HG02610 (cell line): ENCODE data around the gene DCN.
"Not testable (repeated sequence)": the region's sequence is repeated elsewhere in the genome, so short reads cannot be mapped to it uniquely, and the experiment has no call there.

Source experiments
- ATAC-seq: cut with Tn5 transposase; IDR thresholded peaks from one replicate; pipeline ENCODE4 v1.9.1; 2021; ENCODE audit warnings: mild to moderate bottlenecking, moderate library complexity; ENCODE audit not compliant: unreplicated experiment

Gene DCN, protein sequence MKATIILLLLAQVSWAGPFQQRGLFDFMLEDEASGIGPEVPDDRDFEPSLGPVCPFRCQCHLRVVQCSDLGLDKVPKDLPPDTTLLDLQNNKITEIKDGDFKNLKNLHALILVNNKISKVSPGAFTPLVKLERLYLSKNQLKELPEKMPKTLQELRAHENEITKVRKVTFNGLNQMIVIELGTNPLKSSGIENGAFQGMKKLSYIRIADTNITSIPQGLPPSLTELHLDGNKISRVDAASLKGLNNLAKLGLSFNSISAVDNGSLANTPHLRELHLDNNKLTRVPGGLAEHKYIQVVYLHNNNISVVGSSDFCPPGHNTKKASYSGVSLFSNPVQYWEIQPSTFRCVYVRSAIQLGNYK

DNA sequence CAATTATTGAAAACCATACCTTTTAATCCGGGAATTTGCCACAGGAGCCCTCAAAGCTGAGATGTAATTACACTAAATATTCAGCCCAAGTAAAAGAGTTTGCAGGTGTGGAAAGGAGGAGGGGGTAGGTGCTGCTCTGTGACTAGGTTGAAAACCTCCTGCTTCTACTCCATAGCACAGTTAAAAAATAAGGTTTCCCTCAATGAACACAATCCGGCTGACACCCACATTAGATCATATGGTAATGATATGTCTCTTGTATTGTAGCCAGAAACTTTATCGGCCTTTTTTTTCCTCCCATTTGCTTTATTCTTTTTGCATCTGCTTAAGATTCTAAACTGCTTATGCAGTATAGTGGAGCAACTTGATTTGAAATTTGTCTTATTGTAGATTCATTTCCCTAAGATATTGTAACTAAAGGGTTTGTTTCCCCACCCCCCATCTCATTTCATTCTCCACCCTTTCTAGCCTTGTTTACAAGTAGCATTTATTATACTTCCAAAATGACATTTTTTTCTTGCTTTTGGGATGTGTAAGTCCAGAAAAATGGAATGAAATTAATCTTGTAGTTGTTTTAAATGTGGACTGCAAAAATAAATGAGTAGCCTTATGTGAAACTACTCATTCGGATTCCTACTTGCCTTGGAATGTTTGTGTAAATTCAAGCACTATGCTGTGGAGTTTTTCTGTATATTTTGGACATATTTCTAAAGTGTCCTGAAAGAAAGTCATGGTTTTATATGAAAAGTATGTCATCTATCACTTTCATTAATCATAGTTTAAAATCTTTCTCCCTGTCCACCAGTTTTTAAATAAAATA, at the start of gene DCN:
TSS of gene DCN (minus strand) at position 182 of the 820 bp plus-strand sequence. CDS start 4,265 bp downstream, outside the sequence.
- ATAC-seq, result no peak

DNA sequence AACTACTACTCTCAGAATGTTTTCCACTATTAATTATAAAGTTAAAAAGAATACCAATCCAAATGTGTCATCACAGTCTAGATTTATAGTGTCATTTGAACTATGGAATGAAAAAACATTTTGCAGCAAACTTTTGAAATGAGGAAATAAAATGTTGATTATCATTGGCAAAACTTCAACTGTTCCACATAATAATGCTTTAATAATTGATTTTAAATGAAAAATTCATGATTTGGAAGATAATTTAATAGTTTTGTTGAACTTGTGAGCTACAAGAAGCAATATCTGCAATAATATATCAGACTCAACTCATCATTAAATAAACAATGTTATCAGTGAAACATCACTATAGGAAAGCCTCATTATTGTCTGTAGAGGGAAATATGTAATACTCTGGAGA, 48.2 kb upstream of the DCN start:
- no peak for ATAC-seq

DNA sequence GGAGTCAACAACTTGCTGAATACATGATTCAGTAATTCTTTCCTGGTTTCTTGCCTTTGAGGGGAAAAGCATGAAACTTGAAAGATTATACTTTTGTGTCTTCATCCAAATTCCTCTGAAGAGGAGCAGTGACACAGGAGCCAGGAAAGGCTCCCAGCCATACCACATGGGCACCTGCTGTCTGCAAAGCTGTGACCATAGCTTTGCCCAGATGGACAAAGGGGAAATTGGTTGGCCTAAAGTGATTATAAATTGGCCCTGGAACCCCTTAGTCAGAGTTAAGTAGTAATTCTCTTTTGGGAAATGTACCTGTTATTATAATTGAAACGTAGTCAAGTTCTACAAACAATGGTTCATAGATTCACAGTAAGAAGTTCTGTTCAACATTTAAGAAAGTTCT, 44.3 kb upstream of the DCN start:
- ATAC-seq, result no peak

DNA sequence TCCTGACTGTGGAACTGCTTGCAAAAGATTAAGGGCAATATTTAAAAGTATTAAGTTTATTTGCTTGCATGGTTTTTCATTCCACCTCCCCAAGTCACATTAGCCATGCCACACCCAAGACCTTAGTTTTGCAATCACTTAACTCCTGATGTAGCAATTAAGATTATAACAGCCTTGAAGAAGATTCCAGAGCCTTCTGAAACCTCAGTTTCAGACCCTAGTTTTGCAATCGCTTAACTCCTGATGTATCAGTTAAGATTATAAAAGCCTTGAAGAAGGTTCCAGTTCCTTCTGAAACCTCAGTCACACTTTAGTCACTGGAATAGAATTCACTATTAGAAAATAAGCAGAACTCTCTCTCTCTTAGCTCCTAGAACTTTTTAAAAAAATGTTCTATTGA, 42.7 kb upstream of the DCN start:
- ATAC-seq, result no peak

DNA sequence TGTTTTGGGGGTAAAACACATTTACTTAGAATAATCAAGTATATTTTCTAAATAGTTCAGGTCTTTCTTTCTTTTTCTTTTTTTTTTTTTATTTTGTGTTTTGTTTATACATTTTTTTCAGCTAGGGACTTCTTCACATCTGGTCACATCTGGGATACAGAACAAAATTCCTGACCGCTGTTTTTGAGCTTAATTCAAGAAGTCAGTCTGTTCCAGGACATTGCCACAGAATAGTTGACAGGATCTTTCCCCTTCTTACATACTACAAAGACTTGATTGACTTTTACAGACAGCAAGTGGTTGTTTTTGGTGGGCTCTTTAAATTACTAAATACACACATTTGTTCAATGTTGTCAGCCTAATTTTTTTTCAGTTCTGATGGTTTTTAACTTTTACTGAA, 41.8 kb upstream of the DCN start:
- no peak for ATAC-seq

DNA sequence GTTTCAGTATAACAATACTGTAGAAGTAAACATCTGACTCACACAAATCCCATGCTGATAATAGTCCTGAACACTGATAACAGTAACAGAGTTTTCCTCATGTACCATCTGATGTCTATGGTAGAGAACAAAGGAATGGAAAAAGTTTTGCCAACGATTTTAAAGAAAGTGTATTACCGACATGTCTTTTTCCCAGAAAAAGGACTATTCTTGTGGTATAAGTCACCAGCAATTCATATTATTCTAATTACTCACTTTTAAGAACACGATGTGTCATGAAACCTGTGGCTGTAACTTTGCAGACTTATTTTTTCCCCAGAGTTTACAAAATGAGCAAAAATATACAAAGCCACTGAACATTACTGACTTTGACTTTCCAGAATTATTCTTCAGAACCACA, 40.1 kb upstream of the DCN start:
- no peak for ATAC-seq

DNA sequence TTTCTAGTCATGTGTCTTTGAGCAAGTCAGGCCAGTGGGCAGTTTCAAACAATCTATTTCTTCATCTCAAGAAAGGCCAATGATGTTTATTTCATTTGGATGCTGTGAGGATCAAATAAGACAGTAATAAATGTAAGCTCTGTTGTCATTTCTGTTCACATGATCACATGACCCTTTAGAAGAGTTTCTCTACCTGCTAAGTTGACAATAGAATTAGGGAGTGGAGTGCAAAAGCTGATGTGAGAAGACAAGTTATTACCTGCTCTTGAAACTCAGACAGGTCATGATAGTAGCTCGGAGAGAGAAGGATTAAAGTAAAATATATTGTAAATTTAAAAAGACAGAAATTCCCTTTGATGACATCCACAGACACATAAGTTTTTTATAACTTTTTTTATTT, 37.3 kb upstream of the DCN start:
- ATAC-seq, result no peak

DNA sequence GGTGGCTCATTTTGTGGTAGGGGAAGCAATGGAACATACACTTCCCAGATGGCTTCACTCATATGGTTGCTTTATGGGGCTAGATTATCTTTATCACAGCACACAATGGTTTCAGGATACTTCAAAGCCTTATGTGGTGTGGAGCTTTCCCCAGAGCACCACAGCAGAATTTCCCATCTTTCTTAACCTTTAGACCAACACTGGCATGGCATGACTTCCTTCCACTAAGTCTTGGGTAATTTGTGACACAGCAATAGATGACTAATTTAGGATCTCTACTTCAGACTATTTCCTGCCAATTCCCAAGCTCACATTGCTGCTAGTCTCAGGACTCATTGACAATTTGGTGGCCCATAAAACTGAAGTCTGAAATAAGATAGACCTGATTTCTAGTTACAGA, 36.9 kb upstream of the DCN start:
- no peak for ATAC-seq

DNA sequence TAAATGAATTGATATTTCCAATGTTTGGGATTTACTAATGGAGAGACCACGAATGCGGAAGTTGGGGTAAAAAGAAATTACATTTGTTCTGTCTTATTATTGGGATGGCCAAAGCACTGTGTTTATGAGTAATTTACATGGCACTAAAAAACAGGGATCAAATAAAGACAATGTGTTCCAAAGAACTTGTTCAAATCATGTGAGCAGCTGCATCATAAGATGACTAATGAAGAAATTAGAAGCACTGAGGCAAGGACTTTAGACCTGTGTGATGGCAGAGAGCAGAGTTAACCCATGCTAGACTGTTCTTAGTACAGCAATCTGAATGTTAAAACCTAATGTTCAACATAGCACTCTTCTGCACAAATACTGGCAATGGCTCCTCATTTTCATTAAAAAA, 34.3 kb upstream of the DCN start:
- ATAC-seq, result no peak

DNA sequence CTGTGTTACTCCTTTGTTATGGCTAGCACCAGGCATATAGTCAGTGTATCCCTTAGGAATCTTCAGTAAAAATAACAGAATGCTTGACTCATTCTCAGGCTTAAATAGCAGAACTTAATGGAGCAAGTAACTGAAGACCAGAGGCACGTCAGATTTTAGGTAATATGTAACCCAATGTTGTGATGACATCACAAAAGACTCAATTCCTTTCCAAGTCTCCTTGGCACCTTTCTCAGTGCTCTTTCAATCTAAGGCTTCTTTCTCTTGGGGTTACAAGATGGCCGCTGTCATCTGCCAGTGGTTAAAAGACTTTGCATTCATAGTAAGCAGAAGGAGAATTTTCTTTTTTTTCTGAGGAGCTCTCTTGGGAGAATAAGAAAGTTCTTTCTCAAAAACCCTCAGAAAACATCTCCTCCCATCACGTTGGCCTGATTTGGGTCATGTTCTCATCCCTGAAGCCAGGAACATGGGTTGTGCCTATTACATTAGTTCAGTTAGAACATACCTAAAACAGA, 33.4 kb upstream of the DCN start:
- ATAC-seq, result no peak

DNA sequence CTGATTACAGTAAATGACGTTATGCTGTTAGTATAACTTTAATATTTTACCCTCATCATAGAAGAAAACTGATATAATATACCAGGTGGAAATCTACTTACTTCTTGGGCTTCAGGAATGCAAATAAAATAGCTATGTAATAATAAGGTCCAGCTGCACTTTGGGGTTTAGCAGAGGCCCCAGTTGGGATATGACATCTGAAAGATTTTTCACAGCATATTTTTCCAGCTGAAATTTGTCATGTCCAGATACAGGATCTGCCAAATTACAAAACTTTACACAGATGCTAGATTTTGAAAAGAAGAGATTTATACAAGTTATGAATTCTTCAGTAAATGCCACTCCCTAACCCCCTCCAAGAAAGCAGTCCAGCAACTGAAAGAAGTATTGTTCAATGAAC, 29.2 kb upstream of the DCN start:
- no peak for ATAC-seq

DNA sequence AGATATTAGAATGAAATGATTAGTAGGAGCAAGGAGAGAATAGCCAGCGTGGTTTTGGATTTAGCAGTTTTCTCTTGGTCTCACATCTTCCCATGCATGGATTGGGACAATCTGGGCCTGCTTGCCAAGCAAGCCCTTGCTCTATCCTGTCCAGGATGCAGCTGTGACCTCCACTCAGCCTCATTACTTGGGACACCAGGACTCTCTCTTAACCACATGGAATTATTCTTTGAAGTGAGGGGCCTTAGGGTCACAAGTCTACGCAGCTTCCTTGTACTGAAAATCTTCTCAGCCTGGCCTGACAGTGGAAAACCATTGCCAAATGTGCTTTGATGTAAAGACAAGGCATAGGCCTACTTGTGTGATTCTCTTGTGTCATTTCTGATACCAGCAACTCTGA, 28.0 kb upstream of the DCN start:
- ATAC-seq, result no peak

DNA sequence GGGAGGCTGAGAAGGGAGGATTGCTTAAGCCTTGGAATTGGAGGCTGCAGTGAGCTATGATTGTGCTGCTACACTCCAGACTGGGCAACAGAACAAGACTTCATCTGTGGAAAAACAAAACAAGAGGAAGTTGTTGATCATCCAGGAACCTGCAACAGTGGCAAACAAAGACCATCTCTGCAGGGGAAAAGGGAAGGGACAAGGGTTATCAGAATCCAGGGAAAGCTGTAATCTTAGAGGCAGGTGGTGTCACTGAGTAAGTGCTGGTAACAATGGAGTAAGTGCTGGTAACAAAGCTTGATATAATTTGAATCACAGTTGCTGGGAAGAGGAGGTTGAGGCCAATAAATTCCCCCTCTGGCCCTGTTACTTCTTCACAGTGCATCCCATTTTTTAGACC, 27.5 kb upstream of the DCN start:
- no peak for ATAC-seq

DNA sequence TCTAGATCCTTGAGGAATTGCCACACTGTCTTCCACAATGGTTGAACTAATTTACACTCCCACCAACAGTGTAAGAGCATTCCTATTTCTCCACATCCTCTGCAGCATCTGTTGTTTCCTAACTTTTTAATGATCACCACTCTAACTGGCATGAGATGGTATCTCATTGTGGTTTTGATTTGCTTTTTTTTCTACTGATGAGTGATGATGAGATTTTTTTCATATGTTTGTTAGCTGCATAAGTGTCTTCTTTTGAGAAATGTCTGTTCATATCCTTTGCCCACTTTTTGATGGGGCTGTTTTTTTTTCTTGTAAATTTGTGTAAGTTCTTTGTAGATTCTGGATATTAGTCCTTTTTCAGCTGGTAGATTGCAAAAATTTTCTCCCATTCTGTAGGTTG, 24.7 kb upstream of the DCN start:
- ATAC-seq, result not testable (repeated sequence)

DNA sequence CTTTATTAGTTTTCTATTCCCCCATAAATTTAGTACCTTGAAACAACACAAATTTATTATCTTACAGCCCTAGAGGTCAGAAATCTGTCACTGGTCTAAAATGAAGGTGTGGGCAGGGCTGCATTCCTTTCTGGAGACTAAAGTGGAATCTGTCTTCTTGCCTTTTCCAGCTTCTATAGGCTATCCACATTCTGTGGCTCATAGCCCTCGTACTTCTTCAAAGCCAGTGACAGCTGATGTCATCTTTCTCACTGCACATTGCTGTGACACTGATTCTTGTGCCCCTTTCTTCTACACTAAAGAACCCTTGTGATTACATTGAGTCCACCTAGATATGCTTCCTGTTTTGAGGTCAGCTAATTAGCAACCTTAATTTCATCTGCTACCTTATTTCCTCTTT, 23.2 kb upstream of the DCN start:
- ATAC-seq, result no peak

DNA sequence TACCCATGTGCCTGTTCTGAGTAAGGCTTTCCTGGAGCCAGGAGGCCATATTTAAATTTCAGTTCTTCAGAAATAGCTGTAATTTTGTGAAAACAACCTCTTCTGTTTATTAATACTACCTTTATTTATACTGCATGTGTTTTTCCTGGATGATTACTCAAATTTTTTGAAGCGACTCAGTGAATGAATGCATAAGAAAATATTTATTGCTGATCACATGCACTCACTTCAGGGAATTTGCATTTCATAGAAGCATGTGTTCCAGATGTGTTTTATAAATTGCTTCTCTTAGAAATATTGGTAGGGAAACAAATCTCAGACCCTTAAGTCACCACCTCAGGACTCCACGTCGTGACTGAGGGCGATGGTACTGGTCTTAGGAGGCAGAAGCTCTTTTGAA, 21.8 kb upstream of the DCN start:
- ATAC-seq, result no peak

DNA sequence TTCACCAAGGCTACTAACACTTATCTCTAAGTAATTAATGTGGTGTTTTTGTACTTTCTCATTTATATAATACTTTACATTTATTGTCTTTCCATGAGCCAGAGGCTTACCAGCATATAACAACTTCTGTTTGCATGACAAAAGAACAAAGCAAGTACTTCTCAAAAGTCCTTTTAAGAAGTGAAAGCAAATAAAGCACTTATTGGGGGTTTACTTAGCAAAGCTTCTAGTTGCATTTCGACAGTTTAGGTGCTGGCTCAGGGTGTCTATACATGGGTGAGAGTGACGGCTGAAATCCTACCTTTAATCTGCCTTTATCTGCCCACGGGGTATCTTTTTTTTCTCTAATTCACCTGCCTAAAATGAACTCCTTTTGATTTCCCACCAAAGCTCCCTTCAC, 21.0 kb upstream of the DCN start:
- ATAC-seq, result no peak

DNA sequence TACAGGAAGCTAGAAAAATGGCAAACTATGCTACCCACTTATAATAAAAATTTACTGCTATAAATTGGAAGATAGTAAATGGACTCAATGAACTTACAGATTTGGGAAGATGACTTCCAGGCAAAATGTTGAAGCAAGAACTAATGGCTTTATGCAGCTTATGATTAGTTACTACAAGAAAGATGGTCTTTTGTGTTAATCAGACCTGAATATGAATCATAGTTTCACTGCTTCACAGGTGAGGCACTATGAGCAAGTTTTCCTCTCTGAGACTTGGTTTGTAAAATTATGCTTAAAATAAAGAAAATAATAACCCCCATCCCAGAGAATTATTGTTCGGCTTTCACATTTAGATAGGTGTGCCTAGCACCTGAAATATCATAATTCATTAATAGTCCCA, 19.8 kb upstream of the DCN start:
- no peak for ATAC-seq

DNA sequence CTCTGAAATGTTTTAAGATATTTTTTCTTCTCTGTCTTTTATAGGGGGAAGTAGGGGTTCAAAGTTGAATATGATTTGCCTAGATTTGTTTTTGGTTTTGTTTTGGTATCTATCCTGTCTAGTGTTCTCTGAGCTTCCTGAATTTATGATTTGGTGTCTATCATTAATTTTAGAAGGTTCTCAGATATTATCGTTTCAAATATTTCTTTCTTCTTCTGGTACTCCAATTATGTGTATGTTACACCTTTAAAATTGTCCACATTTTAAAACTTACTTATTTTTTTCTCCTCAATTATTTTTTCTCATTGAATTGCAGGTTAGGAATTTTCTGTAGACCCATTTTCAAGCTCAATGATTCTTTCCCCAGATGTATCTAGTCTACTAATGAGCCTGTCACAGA, 13.8 kb upstream of the DCN start:
- ATAC-seq, result no peak

DNA sequence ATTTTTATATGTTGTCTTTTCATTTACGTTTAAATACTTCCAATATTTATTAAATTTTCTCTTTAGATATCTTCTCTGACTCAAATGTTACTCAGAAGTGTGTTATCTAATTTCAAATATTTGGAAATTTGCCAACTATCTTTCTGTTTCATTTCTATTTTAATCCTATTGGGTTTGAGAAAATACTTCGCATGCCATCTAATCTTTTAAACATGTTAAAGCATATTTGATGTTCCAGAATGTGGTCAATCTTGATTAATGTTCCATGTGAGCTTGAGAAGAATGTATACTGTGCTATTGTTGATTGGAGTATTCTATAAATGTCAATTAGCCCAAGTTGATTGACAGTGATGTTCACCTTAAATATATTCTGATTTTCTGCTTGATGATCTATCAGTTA, 11.9 kb upstream of the DCN start:
- ATAC-seq, result no peak

DNA sequence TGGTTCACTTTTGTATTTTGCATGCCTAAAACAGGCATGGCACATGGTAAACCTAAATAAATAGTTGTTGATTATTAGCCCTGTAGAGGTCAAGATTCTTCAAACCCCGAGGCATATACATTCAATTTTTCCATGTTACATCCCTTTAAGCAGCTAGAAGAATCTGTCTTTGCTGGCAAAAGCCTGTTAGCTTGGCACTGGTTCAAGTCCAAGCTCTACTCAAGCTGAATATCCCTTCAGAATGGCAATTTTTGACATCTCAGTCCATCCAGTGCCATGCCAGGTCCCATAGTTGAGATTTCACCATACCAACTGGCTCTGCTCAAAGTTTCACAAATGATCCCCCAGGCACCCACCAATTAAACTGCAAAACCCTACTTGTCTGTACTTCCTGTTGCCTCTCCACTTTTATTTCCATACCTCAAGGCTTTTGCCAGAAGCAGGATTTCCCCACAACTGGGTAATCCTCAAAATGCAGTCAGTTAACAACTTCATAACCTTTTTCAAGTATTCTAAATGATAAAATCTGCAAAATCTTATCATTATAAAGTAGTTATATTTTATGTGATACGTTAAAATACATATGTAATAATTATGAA, 9.0 kb upstream of the DCN start:
- ATAC-seq, result no peak

DNA sequence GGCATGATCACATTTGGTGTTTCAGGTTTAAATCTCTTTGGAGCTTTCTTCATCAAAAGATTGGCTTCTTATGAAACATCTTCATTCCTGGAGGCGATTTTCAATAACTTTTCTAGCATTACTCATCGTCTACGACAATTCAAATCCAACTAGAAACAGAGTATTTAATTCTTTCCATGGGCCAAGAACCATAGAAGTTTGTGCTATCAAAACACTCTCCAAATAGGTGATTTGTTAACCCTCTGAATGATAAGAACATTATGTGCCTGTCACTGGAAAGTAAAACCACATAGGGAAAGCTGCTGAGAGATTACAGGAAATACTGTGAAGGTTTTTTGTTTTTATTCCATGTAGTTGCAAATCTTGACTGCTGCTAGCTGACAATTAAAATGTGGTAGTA, 6.9 kb upstream of the DCN start:
- ATAC-seq, result no peak
